ENCODE measurements around the gene EXOC3L2. TPM values are rescaled to one million over a fixed set of nuclear protein-coding genes. Genes with fewer than 3 reads are reported as not detected.

The EXOC3L2 gene
- total and polyA plus RNA-seq, 10 donors, result 1.9 to 22.7 (median 13.4) TPM

DNA sequence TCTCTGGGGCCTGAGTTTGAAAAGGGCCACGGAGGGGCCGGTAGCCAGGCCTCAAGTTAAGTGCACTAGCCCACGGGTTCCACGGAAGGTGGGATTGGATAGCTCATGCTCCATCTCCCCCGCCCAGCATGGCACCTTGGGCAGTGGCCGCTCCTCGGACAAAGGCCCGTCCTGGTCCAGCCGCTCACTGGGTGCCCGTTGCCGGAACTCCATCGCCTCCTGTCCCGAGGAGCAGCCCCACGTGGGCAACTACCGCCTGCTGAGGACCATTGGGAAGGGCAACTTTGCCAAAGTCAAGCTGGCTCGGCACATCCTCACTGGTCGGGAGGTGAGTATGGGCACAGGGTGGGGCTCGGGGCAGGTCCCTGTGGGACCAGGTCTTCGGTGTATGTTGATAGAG lies 13.7 kb upstream of the EXOC3L2 start:
- 91 to 95% (median 95%) methylated on average over 11 to 19 of the region's 19 CpGs for WGBS, 5 donors

DNA sequence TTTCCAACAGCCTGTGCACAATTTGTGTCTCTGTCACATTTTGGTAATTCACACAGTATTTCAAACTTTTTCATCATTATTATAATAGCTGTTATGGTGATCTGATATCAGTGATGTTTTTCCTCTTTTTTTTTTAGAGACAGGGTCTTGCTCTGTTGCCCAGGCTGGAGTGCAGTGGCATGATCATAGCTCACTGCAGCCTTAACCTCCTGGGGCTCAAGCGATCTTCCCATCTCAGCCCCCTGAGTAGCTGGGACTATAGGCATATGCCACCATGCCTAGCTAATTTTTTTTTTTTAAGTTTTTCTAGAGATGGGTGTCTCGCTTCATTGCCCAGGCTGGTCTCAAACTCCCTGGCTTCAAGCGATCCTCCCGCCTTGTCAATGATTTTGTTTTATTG lies 11.6 kb upstream of the EXOC3L2 start:
- Histone ChIP-seq H3K27ac (no peak overlapping the region), H3K36me3 (peaks cover 0 to 29% (median 0%) of the 10 kb centered on the region in 6 donors), H3K4me3 (no peak overlapping the region), H3K9me3 (no peaks in the 10 kb centered on the region), H3K27me3 (replicated peaks in 1 of 7) (no peaks in the 10 kb centered on the region), H3K4me1 (peaks cover 10 to 55% (median 35%) of the 10 kb centered on the region in 6 donors)
- TF ChIP-seq POLR2A (IDR thresholded peaks at IDR 0.05), result no peak
- intact Hi-C loops (cut with DNase I; ENCODE audit: low total_unique reads), result no loop called here
- DNase-seq, result no peak
- 93 to 97% (median 95%) methylated on average over 4 of the region's 4 CpGs for WGBS, 5 donors

More for the DNA sequence above, 13.7 kb upstream of the EXOC3L2 start:
- H3K36me3 ChIP-seq, result peaks cover 0 to 41% (median 0%) of the 10 kb centered on the region in 6 donors
- H3K27ac ChIP-seq, result no peak overlapping the region
- no peak for DNase-seq
- H3K27me3 ChIP-seq (replicated peaks in 1 of 7), result no peaks in the 10 kb centered on the region
- no peaks in the 10 kb centered on the region for H3K9me3 ChIP-seq
- no peak overlapping the region for H3K4me3 ChIP-seq
- intact Hi-C loops (cut with DNase I; ENCODE audit: low total_unique reads), result no loop called here
- H3K4me1 ChIP-seq, result peaks cover 0 to 35% (median 16%) of the 10 kb centered on the region in 6 donors
- no peak for TF ChIP-seq POLR2AphosphoS5 (IDR thresholded peaks at IDR 0.05)
- TF ChIP-seq, protein P1, sequence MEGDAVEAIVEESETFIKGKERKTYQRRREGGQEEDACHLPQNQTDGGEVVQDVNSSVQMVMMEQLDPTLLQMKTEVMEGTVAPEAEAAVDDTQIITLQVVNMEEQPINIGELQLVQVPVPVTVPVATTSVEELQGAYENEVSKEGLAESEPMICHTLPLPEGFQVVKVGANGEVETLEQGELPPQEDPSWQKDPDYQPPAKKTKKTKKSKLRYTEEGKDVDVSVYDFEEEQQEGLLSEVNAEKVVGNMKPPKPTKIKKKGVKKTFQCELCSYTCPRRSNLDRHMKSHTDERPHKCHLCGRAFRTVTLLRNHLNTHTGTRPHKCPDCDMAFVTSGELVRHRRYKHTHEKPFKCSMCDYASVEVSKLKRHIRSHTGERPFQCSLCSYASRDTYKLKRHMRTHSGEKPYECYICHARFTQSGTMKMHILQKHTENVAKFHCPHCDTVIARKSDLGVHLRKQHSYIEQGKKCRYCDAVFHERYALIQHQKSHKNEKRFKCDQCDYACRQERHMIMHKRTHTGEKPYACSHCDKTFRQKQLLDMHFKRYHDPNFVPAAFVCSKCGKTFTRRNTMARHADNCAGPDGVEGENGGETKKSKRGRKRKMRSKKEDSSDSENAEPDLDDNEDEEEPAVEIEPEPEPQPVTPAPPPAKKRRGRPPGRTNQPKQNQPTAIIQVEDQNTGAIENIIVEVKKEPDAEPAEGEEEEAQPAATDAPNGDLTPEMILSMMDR (IDR thresholded peaks at IDR 0.05 in 8 of 11, conservative IDR thresholded peaks at IDR 0.05 in 3 of 11), result no peak
- TF ChIP-seq POLR2A (IDR thresholded peaks at IDR 0.05), result no peak

DNA sequence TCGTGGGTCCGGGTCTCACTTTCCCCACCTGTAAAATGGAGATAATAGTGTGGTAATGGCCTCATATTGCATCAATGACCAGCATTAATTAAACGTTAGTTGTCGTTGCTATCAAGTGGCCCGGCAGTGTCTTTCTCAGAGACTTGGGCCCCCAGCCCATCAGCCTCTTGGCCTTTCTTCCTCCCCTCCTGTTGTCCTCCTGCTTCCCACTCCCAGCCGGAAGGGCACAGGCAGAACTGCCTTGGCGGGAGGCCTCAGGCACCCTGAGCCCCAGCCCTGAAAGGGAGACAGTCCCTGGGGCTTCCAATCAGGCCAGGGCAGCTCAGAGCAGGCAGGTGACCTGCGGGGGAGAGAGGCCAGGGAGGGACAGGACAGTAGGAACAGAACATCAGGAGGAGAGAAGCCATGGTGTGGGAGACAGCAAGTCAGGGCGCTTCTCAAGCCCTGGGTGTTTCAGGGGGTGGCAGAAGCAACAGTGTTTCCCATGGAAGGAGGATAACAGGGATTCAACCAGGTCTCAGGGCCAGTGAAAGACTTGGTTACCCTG lies 10.5 kb upstream of the EXOC3L2 start:
- no peak for TF ChIP-seq POLR2A (IDR thresholded peaks at IDR 0.05)
- TF ChIP-seq POLR2AphosphoS5 (IDR thresholded peaks at IDR 0.05), result peak in 1 of 3 donors; percentile 21
- intact Hi-C loops (cut with DNase I; ENCODE audit: low total_unique reads), result no loop called here
- WGBS, 5 donors, result 79 to 93% (median 88%) methylated on average over 9 of the region's 9 CpGs

DNA sequence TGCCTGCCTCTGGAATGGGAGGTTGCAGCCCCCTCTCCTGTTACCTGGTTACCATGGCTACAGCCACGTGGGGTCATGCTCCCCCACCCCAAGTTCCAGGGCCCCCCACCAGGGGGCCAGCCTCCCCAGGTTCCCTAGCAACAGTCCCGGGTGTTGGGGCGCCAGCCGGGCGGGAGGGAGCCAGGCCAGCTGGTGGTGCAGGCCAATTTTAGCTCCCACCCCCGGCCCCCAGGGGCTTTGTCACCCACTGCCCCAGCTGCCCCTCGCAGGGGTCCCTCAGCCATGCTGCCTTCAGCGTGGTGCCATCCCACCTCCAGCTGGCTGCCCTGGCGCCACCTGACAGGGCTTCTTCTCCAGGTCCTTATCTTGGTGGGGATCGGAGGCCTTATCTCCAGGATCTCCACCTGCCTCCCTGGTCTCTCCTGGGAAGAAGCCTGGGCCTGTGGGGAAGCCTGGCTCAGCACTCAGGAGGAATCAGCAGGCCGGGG lies 8.9 kb upstream of the EXOC3L2 start:
- no peak overlapping the region for H3K27ac ChIP-seq
- H3K4me3 ChIP-seq, result peak overlapping the region in 1 of 8 donors; percentile 79
- peaks cover 10 to 73% (median 45%) of the 10 kb centered on the region in 6 donors for H3K4me1 ChIP-seq
- TF ChIP-seq POLR2AphosphoS5 (IDR thresholded peaks at IDR 0.05) (no peak), POLR2A (IDR thresholded peaks at IDR 0.05) (no peak)
- TF ChIP-seq, protein P1 (IDR thresholded peaks at IDR 0.05 in 8 of 11, conservative IDR thresholded peaks at IDR 0.05 in 3 of 11), result peak in 1 of 11 experiments; percentile 28
- intact Hi-C loops (cut with DNase I; ENCODE audit: low total_unique reads), result no loop called here
- H3K36me3 ChIP-seq, result peaks cover 0 to 9% (median 0%) of the 10 kb centered on the region in 6 donors
- DNase-seq, result no peak
- no peaks in the 10 kb centered on the region for H3K27me3 ChIP-seq (replicated peaks in 1 of 7)
- WGBS, 5 donors, result 69 to 87% (median 79%) methylated on average over 7 to 11 of the region's 11 CpGs
- H3K9me3 ChIP-seq, result no peaks in the 10 kb centered on the region

More for the DNA sequence above, 10.5 kb upstream of the EXOC3L2 start:
- Histone ChIP-seq H3K27ac (no peak overlapping the region), H3K4me3 (no peak overlapping the region), H3K4me1 (peaks cover 10 to 61% (median 38%) of the 10 kb centered on the region in 6 donors), H3K9me3 (no peaks in the 10 kb centered on the region), H3K36me3 (peaks cover 0 to 22% (median 0%) of the 10 kb centered on the region in 6 donors), H3K27me3 (replicated peaks in 1 of 7) (no peaks in the 10 kb centered on the region)
- DNase-seq, result no peak

DNA sequence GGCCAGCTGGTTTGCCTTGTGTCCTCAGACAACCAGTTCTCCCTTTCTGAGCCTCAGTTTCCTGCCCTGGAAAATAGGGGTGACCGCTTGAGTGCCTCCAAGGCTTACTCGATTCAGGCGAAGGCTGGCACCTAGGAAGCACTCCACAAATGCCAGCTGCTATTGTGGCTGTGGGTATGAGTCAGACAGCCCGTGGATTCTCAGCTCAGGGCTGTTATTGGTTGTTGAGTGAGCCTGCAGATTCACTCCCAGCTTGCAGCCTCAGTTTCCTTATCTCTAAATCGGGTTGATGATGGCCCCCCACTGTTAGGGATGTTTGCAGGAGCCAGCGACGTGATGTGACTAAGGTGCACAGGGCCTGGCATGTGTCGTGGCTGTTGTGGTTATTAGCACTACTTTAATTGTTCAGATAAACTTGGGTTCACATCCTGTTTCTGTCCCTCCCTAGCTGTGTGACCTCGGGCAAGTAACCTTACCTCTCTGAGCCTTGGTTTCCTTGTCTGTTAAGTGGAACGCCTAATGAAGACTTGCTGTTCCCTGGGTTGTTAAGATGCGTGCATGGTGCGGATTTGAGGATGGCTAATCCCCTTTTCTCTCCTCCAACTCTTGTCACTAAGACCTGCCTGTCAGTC lies 8.3 kb upstream of the EXOC3L2 start:
- Histone ChIP-seq H3K27ac (peak overlapping the region in 2 of 8 donors; percentile 42 to 88), H3K4me1 (peaks cover 13 to 79% (median 51%) of the 10 kb centered on the region in 6 donors), H3K4me3 (peak overlapping the region in 1 of 8 donors; percentile 79), H3K36me3 (peaks cover 0 to 4% (median 0%) of the 10 kb centered on the region in 6 donors), H3K27me3 (replicated peaks in 1 of 7) (no peaks in the 10 kb centered on the region), H3K9me3 (no peaks in the 10 kb centered on the region)
- no peak for DNase-seq
- no peak for TF ChIP-seq POLR2A (IDR thresholded peaks at IDR 0.05)
- no peak for TF ChIP-seq POLR2AphosphoS5 (IDR thresholded peaks at IDR 0.05)
- TF ChIP-seq, protein P1 (IDR thresholded peaks at IDR 0.05 in 8 of 11, conservative IDR thresholded peaks at IDR 0.05 in 3 of 11), result no peak
- intact Hi-C loops (cut with DNase I; ENCODE audit: low total_unique reads), result no loop called here
- 52 to 74% (median 67%) methylated on average over 11 to 12 of the region's 12 CpGs for WGBS, 5 donors

Data from spleen (tissue), 11 donors.